Stimulated activated naive B cell treated with anti-CD40 and anti-IgM and Interleukin-4, amounts not matched to agents 10 μg/mL and 1 μg/mL and 100 μg/mL, for 72 hours (primary cell): ENCODE data around the gene EZR.
A peak's percentile ranks its signal among the peaks of the same experiment; 100 is the strongest.

Source experiments
- ATAC-seq, 2 donors: fragments of 150-1000 bp; cut with Tn5 transposase; replicated peaks; 2 replicates each; pipeline ENCODE4 v1.10.0; 2021; ENCODE audit warnings: moderate library complexity in 1 of 2
- DNase-seq: peaks from one replicate; pipeline ENCODE4 v3.0.0; 2021
- H3K27ac Mint-ChIP-seq: one replicate; pipeline ENCODE4 v1.8.0; 2022; ENCODE audit warnings: mild to moderate bottlenecking, mixed read lengths
- H3K27me3 Mint-ChIP-seq, 2 donors: one replicate each; pipeline ENCODE4 v1.8.0; 2022; ENCODE audit warnings: mixed read lengths in 2 of 2
- H3K36me3 Mint-ChIP-seq, 2 donors: one replicate each; pipeline ENCODE4 v1.8.0; 2022; ENCODE audit warnings: mixed read lengths in 2 of 2, mild to moderate bottlenecking in 1 of 2
- H3K4me1 Mint-ChIP-seq, 2 donors: one replicate each; pipeline ENCODE4 v1.8.0; 2022; ENCODE audit warnings: mixed read lengths in 2 of 2, mild to moderate bottlenecking in 1 of 2
- H3K4me3 Mint-ChIP-seq, 2 donors: one replicate each; pipeline ENCODE4 v1.8.0; 2022; ENCODE audit warnings: mild to moderate bottlenecking in 2 of 2, mixed read lengths in 2 of 2, moderate library complexity in 1 of 2
- H3K9me3 Mint-ChIP-seq, 2 donors: one replicate each; pipeline ENCODE4 v1.8.0; 2022; ENCODE audit warnings: mixed read lengths in 2 of 2, mild to moderate bottlenecking in 1 of 2

The EZR gene

GRCh38 chr6:158816803-158817727 lies 2.1 kb downstream of the EZR start:
- Mint-ChIP-seq H3K4me1 (peaks cover 37 to 74% of the 10 kb centered on the region in 2 donors), H3K27ac (peak overlapping the region; percentile 98), H3K9me3 (peaks cover 0 to 5% of the 10 kb centered on the region in 2 donors), H3K36me3 (peaks cover 47 to 55% of the 10 kb centered on the region in 2 donors), H3K27me3 (no peaks in the 10 kb centered on the region), H3K4me3 (peak overlapping the region; percentile 97 to 99)
- DNase-seq (no peak), ATAC-seq (no peak)

GRCh38 chr6:158816329-158816728 lies 2.8 kb downstream of the EZR start:
- DNase-seq = no peak
- peaks cover 47 to 60% of the 10 kb centered on the region in 2 donors for H3K36me3 Mint-ChIP-seq

GRCh38 chr6:158815907-158816306 lies 3.3 kb downstream of the EZR start:
- ATAC-seq = no peak
- Mint-ChIP-seq H3K36me3 (peaks cover 47 to 63% of the 10 kb centered on the region in 2 donors), H3K4me3 (peak overlapping the region; percentile 97 to 99), H3K9me3 (peaks cover 0 to 5% of the 10 kb centered on the region in 2 donors), H3K27me3 (no peaks in the 10 kb centered on the region), H3K4me1 (peaks cover 36 to 80% of the 10 kb centered on the region in 2 donors), H3K27ac (peak overlapping the region; percentile 98)
- no peak for DNase-seq

More at GRCh38 chr6:158816329-158816728, 2.8 kb downstream of the EZR start:
- Mint-ChIP-seq H3K4me3 (peak overlapping the region; percentile 97 to 99), H3K27ac (peak overlapping the region; percentile 98), H3K27me3 (no peaks in the 10 kb centered on the region), H3K4me1 (peaks cover 38 to 80% of the 10 kb centered on the region in 2 donors), H3K9me3 (peaks cover 0 to 5% of the 10 kb centered on the region in 2 donors)
- no peak for ATAC-seq

GRCh38 chr6:158815379-158815724 lies 3.8 kb downstream of the EZR start:
- peaks cover 49 to 68% of the 10 kb centered on the region in 2 donors for H3K36me3 Mint-ChIP-seq
- peak overlapping the region; percentile 98 for H3K27ac Mint-ChIP-seq
- DNase-seq = no peak

GRCh38 chr6:158813032-158813431 lies 6.1 kb downstream of the EZR start:
- ATAC-seq = no peak
- peak overlapping the region; percentile 68 to 97 for H3K4me3 Mint-ChIP-seq
- peak overlapping the region; percentile 98 for H3K27ac Mint-ChIP-seq
- peaks cover 0 to 5% of the 10 kb centered on the region in 2 donors for H3K9me3 Mint-ChIP-seq
- peaks cover 58 to 89% of the 10 kb centered on the region in 2 donors for H3K36me3 Mint-ChIP-seq
- H3K27me3 Mint-ChIP-seq = no peaks in the 10 kb centered on the region
- peaks cover 50 to 94% of the 10 kb centered on the region in 2 donors for H3K4me1 Mint-ChIP-seq
- DNase-seq = no peak

More at GRCh38 chr6:158815379-158815724, 3.8 kb downstream of the EZR start:
- H3K4me1 Mint-ChIP-seq = peaks cover 39 to 82% of the 10 kb centered on the region in 2 donors
- H3K4me3 Mint-ChIP-seq = peak overlapping the region; percentile 97 to 99
- peak in 1 of 2 donors; percentile 2 for ATAC-seq
- H3K27me3 Mint-ChIP-seq = no peaks in the 10 kb centered on the region
- H3K9me3 Mint-ChIP-seq = peaks cover 0 to 5% of the 10 kb centered on the region in 2 donors

- peak overlapping the region; percentile 68 to 97 for H3K4me3 Mint-ChIP-seq
- ATAC-seq = no peak
- H3K4me1 Mint-ChIP-seq = peaks cover 53 to 94% of the 10 kb centered on the region in 2 donors
- peaks cover 0 to 5% of the 10 kb centered on the region in 2 donors for H3K9me3 Mint-ChIP-seq
- H3K36me3 Mint-ChIP-seq = peaks cover 58 to 89% of the 10 kb centered on the region in 2 donors
- peak overlapping the region; percentile 98 for H3K27ac Mint-ChIP-seq
- no peak for DNase-seq
- H3K27me3 Mint-ChIP-seq = no peaks in the 10 kb centered on the region
Observed at GRCh38 chr6:158812611-158813010, 6.6 kb downstream of the EZR start.

GRCh38 chr6:158810155-158811095 lies 8.7 kb downstream of the EZR start:
- DNase-seq (no peak), ATAC-seq (no peak)
- Mint-ChIP-seq H3K36me3 (peaks cover 56 to 88% of the 10 kb centered on the region in 2 donors), H3K4me1 (peaks cover 64 to 100% of the 10 kb centered on the region in 2 donors), H3K9me3 (peaks cover 0 to 5% of the 10 kb centered on the region in 2 donors), H3K27me3 (no peaks in the 10 kb centered on the region), H3K27ac (peak overlapping the region; percentile 88), H3K4me3 (peak overlapping the region; percentile 51 to 57)

- Mint-ChIP-seq H3K4me1 (peaks cover 60 to 100% of the 10 kb centered on the region in 2 donors), H3K36me3 (peaks cover 52 to 87% of the 10 kb centered on the region in 2 donors), H3K4me3 (peak overlapping the region; percentile 72 to 78), H3K27ac (peak overlapping the region; percentile 93), H3K27me3 (no peaks in the 10 kb centered on the region), H3K9me3 (peaks cover 0 to 5% of the 10 kb centered on the region in 2 donors)
- ATAC-seq = peak; percentile 82 to 91
- DNase-seq = no peak
Observed at GRCh38 chr6:158808941-158809678, 10.1 kb downstream of the EZR start.

- H3K27ac Mint-ChIP-seq = peak overlapping the region; percentile 93
- peak overlapping the region; percentile 50 to 72 for H3K4me3 Mint-ChIP-seq
- H3K27me3 Mint-ChIP-seq = no peaks in the 10 kb centered on the region
- peaks cover 0 to 5% of the 10 kb centered on the region in 2 donors for H3K9me3 Mint-ChIP-seq
- ATAC-seq (no peak), DNase-seq (no peak)
- H3K36me3 Mint-ChIP-seq = peaks cover 48 to 87% of the 10 kb centered on the region in 2 donors
- H3K4me1 Mint-ChIP-seq = peaks cover 62 to 100% of the 10 kb centered on the region in 2 donors
Observed at GRCh38 chr6:158808442-158808833, 10.7 kb downstream of the EZR start.

GRCh38 chr6:158807515-158808441 lies 11.4 kb downstream of the EZR start:
- no peaks in the 10 kb centered on the region for H3K27me3 Mint-ChIP-seq
- no peak for ATAC-seq
- DNase-seq = no peak
- peak overlapping the region; percentile 93 for H3K27ac Mint-ChIP-seq
- H3K4me3 Mint-ChIP-seq = peak overlapping the region; percentile 37 to 50
- H3K4me1 Mint-ChIP-seq = peaks cover 57 to 97% of the 10 kb centered on the region in 2 donors
- H3K9me3 Mint-ChIP-seq = peaks cover 0 to 1% of the 10 kb centered on the region in 2 donors
- H3K36me3 Mint-ChIP-seq = peaks cover 41 to 82% of the 10 kb centered on the region in 2 donors

- no peaks in the 10 kb centered on the region for H3K27me3 Mint-ChIP-seq
- peak overlapping the region; percentile 87 for H3K27ac Mint-ChIP-seq
- peaks cover 60 to 96% of the 10 kb centered on the region in 2 donors for H3K4me1 Mint-ChIP-seq
- no peak for ATAC-seq
- DNase-seq = no peak
- peaks cover 39 to 78% of the 10 kb centered on the region in 2 donors for H3K36me3 Mint-ChIP-seq
- no peaks in the 10 kb centered on the region for H3K9me3 Mint-ChIP-seq
- peak overlapping the region; percentile 17 to 62 for H3K4me3 Mint-ChIP-seq
Observed at GRCh38 chr6:158805698-158806377, 13.3 kb downstream of the EZR start.

- peak overlapping the region; percentile 4 to 49 for H3K4me3 Mint-ChIP-seq
- H3K27ac Mint-ChIP-seq = peak overlapping the region; percentile 81
- ATAC-seq (no peak), DNase-seq (no peak)
- H3K36me3 Mint-ChIP-seq = peaks cover 38 to 74% of the 10 kb centered on the region in 2 donors
- H3K27me3 Mint-ChIP-seq = no peaks in the 10 kb centered on the region
- H3K9me3 Mint-ChIP-seq = no peaks in the 10 kb centered on the region
- peaks cover 61 to 95% of the 10 kb centered on the region in 2 donors for H3K4me1 Mint-ChIP-seq
Observed at GRCh38 chr6:158804207-158804606, 15.0 kb downstream of the EZR start.
